Psoas muscle (tissue), 8 donors: ENCODE measurements around the gene KAZN. TPM values are rescaled to one million over a fixed set of nuclear protein-coding genes. Genes with fewer than 3 reads are reported as not detected.

Experiments used
- ATAC-seq, 4 donors: fragments of 200-7000 bp; cut with Tn5 transposase; one replicate each; pipeline ENCODE4 v1.9.1; 2020; ENCODE audit warnings: moderate library complexity in 3 of 4, mild to moderate bottlenecking in 2 of 4
- DNase-seq, 2 donors: peaks; one replicate each; pipeline ENCODE4 v3.0.0-alpha.2; 2020
- H3K27ac ChIP-seq: fragments of 200-600 bp; one replicate; pipeline ENCODE4 v1.8.0; 2022
- H3K27me3 ChIP-seq, 3 donors: fragments of 200-600 bp in 1 of 3; one replicate each; pipeline versions ENCODE4 v1.6.1 to v1.8.0; 2013 to 2022; ENCODE audit warnings: low read length in 2 of 3, mild to moderate bottlenecking in 2 of 3, moderate library complexity in 1 of 3; ENCODE audit not compliant: insufficient read depth in 3 of 3
- H3K36me3 ChIP-seq, 2 donors: fragments of 200-600 bp in 1 of 2; one replicate each; pipeline versions ENCODE4 v1.6.1 to v1.8.0; 2013 to 2022; ENCODE audit warnings: low read depth in 1 of 2, mild to moderate bottlenecking in 1 of 2, moderate library complexity in 1 of 2; ENCODE audit not compliant: insufficient read depth in 1 of 2
- H3K4me1 ChIP-seq: fragments of 200-600 bp; one replicate; pipeline ENCODE4 v1.8.0; 2022
- H3K4me3 ChIP-seq: fragments of 200-600 bp; one replicate; pipeline ENCODE4 v1.8.0; 2022; ENCODE audit warnings: mild to moderate bottlenecking
- H3K9me3 ChIP-seq: fragments of 200-600 bp; one replicate; pipeline ENCODE4 v1.8.0; 2022
- WGBS, 3 donors: extraction: QIAGEN DNeasy Blood & Tissue Kit; methylation state at CpG; one replicate each; pipeline versions ENCODE4 v1.1.6 to v1.1.7; 2013; 5-methylcytosine and 5-hydroxymethylcytosine counted together
- intact Hi-C, 2 donors: fragments of 100-400 bp; cut with DNase I; formaldehyde crosslinking; loops; one replicate each; pipeline versions ENCODE4 v1.11.0 to v1.14.2; 2022
- polyA plus RNA-seq, 3 donors: library from polyadenylated mRNA; stranded (reverse); fragments of 200-250 nt; gene quantifications; one replicate each; pipeline ENCODE4 v1.2.3, GENCODE V29; 2013
- total RNA-seq, 4 donors: library from RNA; stranded (reverse); fragmentation: NEBNext Ultra II Directional in 2 of 4; extraction: Animal tissue kit (Norgen Biotek cat#: 25700) in 2 of 4; gene quantifications; one replicate each; pipeline versions ENCODE4 v1.2.1 to v1.2.4, GENCODE V29; 2021 to 2023
- TF ChIP-seq, protein P1 (sequence below): fragments of 200-600 bp; IDR thresholded peaks from one replicate; pipeline ENCODE4 v1.8.0; 2022; ENCODE audit warnings: antibody characterized with exemption
- donor health status: healthy with polysubstance abuse.
- donor health status: DM: no; HTN: no; CAD: no; lungs with moderate emphysema.
- donor health status: Bipolar disorder and iron deficiency.
- donor health status: healthy.
- donor health status: DM: yes; HTN: yes; CAD: no.
- donor health status: DM: no; HTN: no; CAD: no.
- donor health status: DM: no; HTN: no; CAD: no.
- donor health status: DM: yes; HTN: yes; CAD: no.

Gene KAZN
- total and polyA plus RNA-seq, 7 donors = 0.23 to 2.3 (median 0.97) TPM

DNA sequence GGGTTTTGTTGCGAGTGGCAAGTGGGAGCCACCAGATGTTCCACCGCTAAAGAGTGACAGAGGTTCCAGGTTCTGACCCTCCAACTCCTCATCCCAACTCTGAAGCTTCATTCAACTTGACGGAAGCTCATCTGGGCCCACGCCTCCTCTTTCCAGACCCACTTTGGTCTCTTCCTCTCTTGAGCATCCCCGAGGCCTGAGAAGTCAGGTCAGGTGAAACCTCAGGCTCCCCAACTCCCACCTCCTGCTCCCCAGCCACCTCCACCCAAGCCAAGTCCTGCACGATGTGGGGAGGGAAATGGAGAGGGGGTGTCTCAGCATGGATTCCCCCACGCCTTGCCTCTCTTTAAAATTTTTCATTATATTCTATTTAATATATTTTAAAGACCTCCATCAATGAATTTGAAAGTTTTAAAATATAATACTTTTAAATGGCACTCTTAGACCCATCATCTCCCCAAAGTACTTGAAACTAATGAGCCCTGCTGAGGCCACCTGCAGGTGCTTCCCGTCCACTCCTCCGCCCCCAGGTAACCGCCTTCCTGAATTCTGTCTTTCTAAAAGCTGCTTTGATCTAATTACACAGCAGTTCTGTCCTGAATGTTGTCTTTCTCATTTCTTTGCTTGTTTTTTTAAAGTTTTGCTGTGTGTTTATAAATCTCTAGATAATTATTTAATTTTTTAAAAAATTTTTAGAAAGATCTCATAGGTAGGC, 238.1 kb downstream of the KAZN start:
- Histone ChIP-seq H3K4me3 (no peak overlapping the region), H3K4me1 (no peaks in the 10 kb centered on the region), H3K36me3 (no peaks in the 10 kb centered on the region), H3K27ac (no peak overlapping the region), H3K27me3 (peaks cover 0 to 1% (median 0%) of the 10 kb centered on the region in 3 donors), H3K9me3 (peaks cover 2% of the 10 kb centered on the region)
- intact Hi-C loops = no loop called here
- no peak for ATAC-seq
- TF ChIP-seq, protein P1, sequence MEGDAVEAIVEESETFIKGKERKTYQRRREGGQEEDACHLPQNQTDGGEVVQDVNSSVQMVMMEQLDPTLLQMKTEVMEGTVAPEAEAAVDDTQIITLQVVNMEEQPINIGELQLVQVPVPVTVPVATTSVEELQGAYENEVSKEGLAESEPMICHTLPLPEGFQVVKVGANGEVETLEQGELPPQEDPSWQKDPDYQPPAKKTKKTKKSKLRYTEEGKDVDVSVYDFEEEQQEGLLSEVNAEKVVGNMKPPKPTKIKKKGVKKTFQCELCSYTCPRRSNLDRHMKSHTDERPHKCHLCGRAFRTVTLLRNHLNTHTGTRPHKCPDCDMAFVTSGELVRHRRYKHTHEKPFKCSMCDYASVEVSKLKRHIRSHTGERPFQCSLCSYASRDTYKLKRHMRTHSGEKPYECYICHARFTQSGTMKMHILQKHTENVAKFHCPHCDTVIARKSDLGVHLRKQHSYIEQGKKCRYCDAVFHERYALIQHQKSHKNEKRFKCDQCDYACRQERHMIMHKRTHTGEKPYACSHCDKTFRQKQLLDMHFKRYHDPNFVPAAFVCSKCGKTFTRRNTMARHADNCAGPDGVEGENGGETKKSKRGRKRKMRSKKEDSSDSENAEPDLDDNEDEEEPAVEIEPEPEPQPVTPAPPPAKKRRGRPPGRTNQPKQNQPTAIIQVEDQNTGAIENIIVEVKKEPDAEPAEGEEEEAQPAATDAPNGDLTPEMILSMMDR = no peak
- DNase-seq = no peak
- 81 to 84% (median 82%) methylated on average over 9 to 10 of the region's 10 CpGs for WGBS, 3 donors

DNA sequence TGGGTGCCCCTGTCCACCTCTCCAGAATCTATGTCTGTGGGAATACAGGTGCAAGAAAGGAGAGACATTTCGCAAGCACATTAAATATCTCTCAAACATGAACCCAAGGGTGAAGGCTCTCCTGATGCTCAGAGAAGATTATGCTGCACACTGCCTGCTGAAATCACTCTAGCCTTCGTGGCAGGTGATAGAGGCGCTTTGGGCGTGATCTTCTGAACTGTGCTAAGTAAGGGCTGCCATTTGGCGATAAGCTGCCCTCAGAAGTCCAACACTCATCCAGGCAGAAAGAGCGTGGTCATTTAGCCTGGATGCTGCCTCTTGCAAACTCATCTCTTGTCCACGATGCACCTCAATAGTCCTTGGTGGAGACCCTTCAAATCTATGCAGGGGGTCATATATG, 241.9 kb downstream of the KAZN start:
- WGBS, 3 donors = 83 to 91% (median 90%) methylated on average over 7 of the region's 7 CpGs
- no peak for ATAC-seq
- Histone ChIP-seq H3K4me3 (no peak overlapping the region), H3K36me3 (no peaks in the 10 kb centered on the region), H3K27me3 (peaks cover 0 to 1% (median 0%) of the 10 kb centered on the region in 3 donors), H3K27ac (no peak overlapping the region), H3K4me1 (no peaks in the 10 kb centered on the region), H3K9me3 (peaks cover 4% of the 10 kb centered on the region)
- intact Hi-C loops = no loop called here
- TF ChIP-seq, protein P1 = no peak
- DNase-seq = no peak

DNA sequence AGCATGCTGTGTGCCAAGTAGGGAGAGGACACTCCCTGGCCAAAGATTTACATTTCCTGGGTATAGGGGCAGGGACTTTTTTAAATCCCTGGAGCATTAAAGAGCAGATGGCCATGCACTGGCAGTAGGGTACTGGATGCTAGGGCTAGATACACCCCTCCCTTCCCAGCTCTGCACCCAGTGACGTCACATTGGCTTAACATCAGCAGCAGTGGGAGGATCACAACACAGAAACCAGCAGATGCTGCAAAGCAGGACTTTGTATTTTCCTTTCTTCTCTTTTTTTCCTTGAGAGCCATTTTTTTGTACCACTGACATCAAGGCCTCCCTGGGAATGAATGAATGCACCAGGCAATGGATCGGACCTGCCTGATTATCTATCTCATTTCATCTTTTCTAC, 243.0 kb downstream of the KAZN start:
- Histone ChIP-seq H3K4me1 (no peaks in the 10 kb centered on the region), H3K4me3 (no peak overlapping the region), H3K9me3 (peaks cover 4% of the 10 kb centered on the region), H3K27ac (no peak overlapping the region), H3K27me3 (peaks cover 0 to 1% (median 0%) of the 10 kb centered on the region in 3 donors), H3K36me3 (no peaks in the 10 kb centered on the region)
- TF ChIP-seq, protein P1 = no peak
- 79 to 88% (median 86%) methylated on average over 2 of the region's 2 CpGs for WGBS, 3 donors
- no peak for ATAC-seq
- DNase-seq = no peak
- intact Hi-C loops = no loop called here

DNA sequence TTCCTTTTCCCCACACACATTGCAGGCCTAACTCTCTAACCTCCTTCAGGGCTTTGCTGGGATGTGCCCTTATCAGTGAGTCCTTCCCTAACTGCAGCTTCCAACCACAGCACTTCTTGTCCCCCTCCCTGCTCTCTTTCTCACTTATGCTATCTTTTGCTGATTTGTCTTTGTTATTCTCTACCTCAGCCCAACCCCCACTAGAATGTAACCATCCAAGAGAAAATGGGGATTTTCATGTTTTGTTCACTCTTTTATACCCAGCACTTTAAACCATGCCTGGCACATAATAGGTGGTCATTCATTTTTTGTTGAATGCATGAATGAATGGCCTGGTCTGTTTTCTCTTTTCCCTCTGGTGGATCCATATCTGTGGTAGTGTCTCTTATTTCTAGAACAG, 243.5 kb downstream of the KAZN start:
- DNase-seq (no peak), ATAC-seq (no peak)
- Histone ChIP-seq H3K27me3 (peaks cover 0 to 1% (median 0%) of the 10 kb centered on the region in 3 donors), H3K36me3 (no peaks in the 10 kb centered on the region), H3K27ac (no peak overlapping the region), H3K4me1 (no peaks in the 10 kb centered on the region), H3K9me3 (peaks cover 4% of the 10 kb centered on the region), H3K4me3 (no peak overlapping the region)
- intact Hi-C loops = no loop called here
- TF ChIP-seq, protein P1 = no peak

DNA sequence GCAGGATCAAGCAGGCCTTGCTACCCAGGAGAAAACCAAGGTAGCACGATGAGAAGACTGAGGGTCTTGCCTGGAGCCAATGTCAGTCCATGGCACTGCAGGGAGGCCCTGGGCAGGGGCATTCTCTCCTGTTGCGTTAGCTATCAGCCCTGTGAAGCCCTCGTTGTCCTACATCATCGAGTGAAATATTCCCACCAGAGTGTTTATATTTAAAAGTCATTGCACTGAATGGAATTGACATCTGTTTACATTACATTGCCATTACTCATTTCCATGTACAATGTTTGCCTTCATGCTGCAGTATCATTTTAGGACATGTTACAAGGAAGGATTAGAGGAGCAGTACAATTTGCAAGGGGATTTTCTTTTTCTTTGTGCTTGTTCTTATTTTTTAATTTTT, 243.9 kb downstream of the KAZN start:
- ATAC-seq = no peak
- peaks cover 0 to 1% (median 0%) of the 10 kb centered on the region in 3 donors for H3K27me3 ChIP-seq
- TF ChIP-seq, protein P1 = no peak
- no peak overlapping the region for H3K4me3 ChIP-seq
- no peak overlapping the region for H3K27ac ChIP-seq
- no peak for DNase-seq
- no peaks in the 10 kb centered on the region for H3K4me1 ChIP-seq
- WGBS, 3 donors = 85 to 94% (median 92%) methylated on average over 4 of the region's 4 CpGs
- intact Hi-C loops = no loop called here
- no peaks in the 10 kb centered on the region for H3K36me3 ChIP-seq
- peaks cover 4% of the 10 kb centered on the region for H3K9me3 ChIP-seq
